Activated CD8-positive, alpha-beta memory T cell treated with anti-CD3 and anti-CD28 coated beads, Interleukin-2, amount 50 U/mL, for 1 hour (primary cell): Measurements from ENCODE around the gene MNT.

ENCODE experiments used
- DNase-seq: peaks from one replicate; pipeline ENCODE4 v3.0.0-alpha.2; 2020; ENCODE audit errors: extremely low read depth

MNT gene

DNA sequence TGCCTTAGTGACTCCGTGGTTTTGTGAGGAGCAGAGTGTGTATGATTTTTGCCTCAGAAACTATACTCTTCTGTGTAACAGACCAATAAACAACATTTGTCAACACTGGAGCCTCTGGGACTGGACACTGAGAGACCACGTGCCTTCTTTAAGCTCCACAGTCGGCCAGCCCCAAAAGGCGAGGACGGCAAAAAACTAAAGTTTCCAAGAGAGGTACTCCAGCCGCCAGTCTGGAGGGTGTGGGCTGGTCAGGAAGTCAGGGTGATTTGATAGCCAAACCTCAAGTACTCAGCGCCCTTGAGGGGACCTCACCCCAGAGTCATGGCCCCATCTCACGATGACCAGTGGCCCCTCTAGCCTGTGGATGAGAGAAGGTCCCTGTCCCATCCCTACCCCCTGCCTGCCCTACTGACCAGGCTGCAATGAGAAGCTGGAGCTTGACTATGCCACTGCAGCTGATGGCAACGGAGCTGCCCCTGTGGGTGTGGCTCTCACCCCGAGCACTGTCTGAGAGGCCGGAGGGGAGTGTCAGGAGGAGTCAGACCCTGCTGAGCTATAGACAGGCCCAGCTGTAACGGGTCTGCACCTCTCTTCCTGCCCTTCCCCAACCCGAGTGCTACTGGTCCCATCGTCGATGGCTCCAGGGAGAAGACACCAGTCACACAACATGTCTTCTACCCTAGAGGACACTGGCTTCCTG lies 19.8 kb downstream of the MNT start:
- DNase-seq: no peak

DNA sequence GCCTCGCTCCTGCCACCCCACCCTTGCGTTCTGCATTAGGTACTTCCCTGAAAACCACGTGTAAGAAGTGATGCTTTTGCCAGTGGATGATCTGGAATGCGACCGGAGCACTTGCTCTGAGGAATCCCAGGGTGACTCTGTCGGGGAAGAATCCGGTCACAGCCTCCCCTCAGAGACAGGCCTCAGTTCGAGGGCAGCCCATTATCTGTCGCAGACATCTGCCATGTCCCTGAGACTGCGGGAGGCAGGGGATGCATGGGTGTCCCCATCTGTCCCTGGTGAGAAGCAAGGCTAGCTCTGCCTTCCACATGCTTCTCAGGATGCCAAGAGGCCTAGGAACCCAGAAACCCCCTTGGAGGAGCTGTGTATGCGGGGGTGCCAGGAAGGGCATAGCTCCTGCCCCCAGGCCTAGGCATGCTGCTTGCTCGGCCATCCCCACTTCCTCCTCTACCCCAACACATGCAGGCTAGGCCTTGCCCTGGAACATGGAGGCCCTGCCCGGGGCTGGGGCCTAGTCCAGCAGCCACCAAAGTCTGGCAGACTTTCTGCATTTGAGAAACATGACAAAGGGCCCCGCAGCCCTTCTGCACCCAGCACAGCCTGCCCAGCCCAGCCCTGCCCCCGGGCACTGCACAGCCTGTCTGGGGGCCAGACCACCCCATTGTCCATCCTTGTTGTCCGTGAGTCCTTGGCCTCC lies 20.5 kb downstream of the MNT start:
- no peak for DNase-seq

DNA sequence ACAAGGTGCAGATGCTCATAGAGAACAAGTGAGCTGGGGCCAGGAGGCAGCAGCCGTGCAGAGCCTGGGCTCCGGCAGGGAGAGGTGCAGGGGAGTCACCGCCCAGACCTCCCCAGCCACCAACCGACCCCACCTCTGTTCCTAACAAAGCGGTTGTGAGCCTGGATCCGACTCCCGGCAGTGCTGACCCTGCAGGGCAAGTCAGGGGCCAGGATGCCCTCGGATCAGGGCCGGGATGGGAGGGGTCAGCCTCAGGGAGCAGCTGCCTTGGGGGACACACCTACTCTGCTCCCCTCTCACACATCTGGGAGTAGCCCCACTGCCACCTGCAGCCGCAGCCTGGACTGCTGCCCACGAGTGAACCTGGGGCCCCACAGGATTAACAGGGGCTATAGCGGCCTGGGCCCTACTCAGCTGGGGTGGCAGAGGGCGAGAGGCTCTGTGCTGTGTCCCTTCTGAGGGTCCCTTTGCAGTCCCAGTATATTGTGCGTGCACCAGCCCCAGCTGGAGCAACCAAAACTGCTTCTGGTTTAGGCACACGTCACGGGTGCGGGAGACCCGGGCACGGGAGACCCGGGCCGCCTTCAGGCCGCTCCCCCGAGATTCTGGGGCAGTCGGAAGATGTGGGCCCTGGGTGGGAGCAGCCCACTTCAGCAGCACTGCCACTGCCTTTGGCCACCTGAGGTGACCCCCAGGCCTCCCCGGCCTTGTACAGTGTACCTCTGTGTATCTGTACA lies 21.2 kb downstream of the MNT start:
- no peak for DNase-seq

DNA sequence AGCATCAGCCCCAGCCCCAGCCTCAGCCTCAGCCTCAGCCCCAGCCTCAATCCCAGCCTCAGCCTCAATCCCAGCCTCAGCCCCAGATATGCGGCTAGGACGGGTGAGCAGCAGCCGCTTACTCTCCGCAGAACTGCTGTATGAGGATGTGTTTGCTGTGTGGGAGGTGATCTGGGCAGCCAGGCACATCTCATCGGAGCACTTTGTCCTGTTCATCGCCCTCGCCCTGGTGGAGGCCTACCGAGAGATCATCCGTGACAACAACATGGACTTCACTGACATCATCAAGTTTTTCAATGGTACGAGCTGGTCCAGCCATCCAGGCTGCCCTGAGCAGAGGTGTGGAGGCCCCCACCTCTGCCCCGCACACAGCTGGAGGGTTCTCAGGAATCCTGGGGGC lies 22.0 kb downstream of the MNT start:
- DNase-seq: no peak

DNA sequence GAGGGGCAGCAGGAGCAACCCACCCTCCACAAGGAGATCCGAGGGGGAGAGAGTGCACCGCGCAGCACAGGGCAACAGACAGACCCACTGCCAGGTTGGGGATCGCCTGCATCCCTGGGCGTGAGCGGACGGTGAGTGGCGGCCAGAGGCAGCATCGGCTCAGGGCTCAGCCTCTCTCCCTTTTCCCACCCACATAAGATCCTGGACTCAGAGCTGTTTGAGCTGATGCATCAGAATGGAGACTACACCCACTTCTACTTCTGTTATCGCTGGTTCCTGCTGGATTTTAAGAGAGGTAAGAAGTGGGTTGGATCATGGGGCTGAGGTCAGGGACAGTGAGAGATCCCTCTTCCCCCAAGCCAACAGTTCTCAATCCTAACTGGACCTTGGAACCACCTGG lies 23.2 kb downstream of the MNT start:
- DNase-seq: no peak

DNA sequence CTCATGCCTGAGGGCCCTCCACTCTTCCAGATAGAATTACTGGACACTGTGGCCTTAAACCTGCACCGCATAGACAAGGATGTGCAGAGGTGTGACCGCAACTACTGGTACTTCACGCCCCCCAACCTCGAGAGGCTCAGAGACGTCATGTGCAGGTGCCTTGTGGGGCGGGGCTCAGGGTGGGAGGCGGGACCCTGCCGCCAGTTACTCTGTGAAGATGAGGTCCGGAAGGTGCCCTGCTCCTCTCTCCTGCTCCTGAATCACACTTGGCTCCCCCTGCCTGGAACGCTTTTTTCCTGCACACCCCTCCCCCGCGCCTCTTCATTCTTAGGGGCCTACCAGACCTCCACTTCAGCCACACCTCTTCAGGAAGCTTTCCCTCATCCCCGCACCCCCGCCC lies 24.8 kb downstream of the MNT start:
- no peak for DNase-seq

DNA sequence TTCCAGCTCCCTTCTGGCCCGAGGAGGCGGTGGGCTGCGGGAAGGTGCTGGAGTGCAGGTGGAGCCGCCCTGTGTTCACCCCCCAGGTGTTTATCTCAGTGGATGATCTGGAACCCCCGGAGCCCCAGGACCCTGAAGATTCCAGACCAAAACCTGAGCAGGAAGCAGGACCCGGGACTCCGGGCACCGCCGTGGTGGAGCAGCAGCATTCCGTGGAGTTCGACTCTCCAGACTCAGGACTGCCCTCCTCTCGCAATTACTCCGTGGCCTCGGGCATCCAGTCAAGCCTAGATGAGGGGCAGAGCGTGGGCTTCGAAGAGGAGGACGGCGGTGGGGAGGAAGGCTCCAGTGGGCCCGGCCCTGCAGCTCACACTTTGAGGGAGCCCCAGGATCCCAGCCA lies 25.5 kb downstream of the MNT start:
- no peak for DNase-seq

DNA sequence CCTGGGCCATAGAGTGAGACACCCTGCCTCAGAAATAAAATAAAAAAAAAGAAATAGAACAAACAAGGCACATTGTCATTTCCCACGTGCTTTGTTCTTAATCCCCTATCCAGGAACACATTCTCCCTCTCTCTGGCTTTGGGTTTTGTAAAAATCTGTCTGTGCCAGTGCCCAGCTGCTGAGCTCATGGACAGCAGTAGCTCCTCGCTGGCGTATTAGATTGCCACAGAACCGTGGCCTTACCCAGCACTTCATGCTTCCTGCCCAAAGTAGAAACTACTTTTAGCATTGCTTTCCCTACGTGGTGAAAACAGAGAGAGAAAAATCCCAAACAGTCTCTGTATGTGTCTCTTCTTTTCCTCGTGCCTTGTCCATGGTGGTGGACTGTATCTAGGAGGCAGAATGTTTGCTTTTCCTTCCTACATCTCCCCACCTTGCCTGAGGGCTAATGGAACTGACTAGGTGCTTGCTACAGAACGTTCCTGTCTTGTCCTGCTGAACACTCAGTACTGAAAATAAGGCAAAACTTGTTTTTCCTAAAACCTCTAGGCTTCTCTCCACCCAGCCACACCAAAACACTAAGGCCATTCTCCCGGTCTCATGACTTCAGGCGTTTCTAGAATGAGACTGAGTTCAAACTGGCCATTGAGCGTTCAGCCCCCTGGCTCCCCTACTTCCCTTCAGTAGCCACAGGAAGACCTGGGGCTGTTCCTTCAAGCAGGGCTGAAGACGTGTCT lies 26.1 kb downstream of the MNT start:
- no peak for DNase-seq

DNA sequence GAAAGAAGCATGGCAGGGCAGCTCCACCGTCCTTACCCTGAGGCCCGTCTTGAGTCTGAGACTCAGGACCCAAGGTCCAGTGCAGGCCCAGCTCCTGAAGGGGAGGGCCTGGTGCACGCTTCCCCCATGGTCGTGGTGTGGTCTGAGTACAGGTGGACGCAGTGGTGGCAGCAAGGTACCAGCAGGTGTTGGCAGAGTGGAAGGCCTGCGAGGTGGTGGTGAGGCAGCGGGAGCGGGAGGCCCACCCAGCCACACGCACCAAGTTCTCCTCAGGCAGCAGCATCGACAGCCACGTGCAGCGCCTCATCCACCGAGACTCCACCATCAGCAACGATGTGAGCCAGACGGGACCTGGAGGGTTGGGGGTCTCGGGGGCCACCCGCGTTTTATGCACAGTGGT lies 27.7 kb downstream of the MNT start:
- no peak for DNase-seq

DNA sequence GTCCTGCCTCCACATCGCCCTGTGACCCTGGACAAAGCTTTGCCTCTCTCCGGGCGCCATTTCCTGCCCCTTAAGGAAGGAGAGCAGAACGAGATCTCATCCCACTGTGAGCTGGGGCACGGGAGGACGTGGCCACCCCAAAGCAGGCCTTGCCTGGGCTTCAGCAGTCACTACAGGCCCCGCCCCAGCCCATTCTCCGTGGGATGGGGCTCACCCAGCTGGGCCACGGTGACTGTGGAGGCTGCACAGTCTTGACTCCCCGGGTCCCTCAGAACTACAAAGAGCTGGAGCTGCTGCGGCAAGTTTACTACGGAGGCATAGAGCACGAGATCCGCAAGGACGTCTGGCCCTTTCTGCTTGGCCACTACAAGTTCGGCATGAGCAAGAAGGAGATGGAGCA lies 28.2 kb downstream of the MNT start:
- DNase-seq: no peak

DNA sequence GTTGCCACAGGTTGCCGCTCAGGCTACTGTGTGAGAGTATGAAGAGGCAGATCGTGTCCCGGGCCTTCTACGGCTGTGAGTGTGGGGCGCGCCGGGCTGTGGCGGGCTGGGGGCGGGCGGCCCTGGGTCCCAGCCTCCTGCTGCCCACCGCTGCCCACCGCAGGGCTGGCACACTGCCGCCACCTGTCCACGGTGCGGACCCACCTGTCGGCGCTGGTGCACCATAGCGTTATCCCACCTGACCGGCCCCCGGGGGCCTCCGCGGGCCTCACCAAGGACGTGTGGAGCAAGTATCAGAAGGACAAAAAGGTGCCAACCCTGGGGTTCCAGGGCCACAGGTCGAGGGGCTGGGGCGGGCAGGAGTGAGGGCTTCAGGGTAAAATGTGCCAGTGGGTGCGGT lies 28.7 kb downstream of the MNT start:
- no peak for DNase-seq

DNA sequence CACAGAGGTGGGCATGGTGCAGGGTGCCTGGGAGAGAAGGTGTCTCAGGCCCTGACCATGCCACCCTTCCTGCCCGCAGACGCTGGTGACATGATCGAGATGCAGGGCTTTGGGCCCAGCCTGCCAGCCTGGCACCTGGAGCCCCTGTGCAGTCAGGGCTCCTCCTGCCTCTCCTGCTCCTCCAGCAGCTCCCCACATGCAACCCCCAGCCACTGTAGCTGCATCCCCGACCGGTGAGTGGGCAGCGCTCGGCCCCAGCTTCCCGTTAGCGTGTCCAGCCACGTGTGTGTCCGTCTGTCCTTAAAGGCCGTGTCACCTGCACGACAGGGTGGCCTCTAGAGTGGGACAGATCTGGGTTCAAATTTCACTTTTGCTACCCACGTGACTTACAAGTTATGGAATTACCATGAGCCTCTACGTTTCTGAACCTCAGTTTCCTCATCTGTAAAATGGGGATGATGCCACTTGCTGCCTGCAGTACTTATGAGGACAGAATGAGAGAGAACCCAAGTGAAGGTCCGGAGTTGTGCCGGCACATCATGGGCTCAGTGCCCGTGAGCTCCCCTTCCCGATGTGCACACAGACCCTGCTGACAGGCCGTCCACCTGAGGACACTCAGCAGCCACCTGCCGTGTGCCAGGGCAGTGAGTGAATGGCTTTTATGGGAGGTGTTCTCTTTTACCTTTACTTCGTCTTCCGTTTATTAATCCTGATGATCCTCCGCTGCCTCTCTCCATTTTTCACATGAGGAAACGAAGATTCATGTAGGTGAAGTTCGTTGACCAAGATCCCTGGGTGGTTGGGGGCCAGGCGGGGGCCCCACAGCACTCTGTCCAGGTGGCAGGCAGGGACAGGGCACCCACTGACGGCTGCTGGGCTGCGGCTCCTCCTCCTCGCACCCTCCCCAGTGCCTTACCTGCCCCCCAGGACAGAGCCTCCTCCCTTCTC lies 29.4 kb downstream of the MNT start:
- DNase-seq: no peak

DNA sequence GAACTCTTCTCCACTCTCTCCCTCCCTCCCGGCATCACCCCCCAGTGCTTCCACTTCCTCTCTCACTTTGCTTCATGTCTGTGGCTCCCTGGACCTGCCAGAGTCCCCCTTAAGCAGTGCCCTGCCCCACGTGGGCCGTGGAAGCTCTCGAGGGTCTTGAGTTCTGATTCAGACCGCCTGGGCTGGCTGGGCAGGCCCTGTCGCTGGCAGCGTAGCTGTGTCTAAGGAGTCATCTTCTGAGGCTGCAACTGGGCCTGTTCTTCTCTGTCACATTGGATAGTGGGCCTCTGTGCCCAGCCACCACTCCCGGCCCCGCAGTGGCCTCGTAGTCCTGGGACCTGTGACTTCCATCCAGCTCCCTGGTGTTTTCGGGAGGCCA lies 30.7 kb downstream of the MNT start:
- DNase-seq: no peak

DNA sequence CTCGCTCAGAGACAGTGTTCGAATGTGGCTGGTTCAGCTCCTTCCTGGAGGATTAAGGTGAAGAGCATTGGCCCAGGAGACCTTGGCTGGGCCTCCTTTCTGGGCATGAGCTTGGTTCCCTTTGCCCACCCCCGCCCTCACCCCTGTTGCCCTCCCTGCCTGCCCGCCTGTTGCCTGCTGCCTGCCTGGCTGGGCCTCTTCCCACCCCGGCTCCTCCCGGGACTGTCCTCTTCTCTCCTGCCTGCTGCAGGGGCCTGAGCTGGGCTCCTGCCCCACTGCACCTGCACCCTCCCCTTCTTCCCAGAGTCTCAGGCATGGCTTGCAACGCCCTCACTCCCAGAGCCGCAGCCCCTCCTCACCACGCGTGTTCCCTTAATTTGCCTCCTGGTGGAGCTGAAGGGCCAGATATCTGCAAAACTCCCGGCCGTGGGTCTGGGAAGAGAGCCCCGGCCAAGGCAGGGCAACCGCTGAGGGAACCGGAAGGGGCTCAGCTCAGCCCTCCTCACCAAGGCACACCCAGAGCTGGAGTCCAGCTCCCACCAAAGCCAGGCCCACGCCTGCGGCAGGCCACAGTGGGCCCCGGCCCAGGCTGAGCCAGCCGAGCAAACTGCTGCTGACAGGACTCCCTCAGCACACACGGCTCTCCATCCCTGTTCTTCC lies 31.2 kb downstream of the MNT start:
- DNase-seq: no peak

DNA sequence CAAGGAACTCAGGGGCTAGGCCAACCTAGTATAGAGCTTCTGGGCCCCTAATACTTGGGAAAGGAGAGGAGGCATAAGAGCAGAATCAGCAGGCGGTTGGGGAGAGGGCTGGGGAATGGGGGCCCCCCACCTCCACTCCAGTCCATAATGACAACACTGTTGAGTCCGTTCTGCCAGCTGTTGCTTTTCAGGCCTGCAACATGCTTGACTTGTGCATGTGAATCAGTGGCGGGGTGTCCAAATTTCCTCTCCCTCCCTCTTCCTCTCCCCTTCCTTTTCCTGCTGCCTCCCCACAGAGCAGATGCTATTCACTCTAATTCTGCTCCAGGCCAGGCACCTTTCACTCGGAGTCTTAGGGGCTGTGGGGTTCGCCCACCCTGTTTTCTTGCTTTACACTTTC lies 31.8 kb downstream of the MNT start:
- no peak for DNase-seq

DNA sequence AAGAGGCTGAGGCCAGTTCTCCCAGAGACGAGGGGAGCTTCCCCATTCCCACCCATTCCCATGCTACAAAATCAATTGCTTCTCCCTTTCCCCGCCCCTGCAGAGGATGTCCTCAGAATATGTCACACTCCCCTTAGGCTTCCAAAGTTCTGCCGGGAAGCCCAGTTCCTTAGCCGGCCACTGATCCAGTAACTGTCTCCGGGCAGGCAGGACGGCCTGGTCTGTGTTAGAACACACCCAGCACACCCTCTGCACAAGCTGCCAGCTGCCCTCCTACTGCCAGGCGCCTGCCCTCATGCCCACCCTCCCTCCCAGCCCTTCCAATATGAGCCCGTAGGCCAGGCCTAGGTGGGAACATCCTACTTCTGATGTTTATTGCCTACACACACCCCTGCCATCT lies 32.5 kb downstream of the MNT start:
- no peak for DNase-seq

DNA sequence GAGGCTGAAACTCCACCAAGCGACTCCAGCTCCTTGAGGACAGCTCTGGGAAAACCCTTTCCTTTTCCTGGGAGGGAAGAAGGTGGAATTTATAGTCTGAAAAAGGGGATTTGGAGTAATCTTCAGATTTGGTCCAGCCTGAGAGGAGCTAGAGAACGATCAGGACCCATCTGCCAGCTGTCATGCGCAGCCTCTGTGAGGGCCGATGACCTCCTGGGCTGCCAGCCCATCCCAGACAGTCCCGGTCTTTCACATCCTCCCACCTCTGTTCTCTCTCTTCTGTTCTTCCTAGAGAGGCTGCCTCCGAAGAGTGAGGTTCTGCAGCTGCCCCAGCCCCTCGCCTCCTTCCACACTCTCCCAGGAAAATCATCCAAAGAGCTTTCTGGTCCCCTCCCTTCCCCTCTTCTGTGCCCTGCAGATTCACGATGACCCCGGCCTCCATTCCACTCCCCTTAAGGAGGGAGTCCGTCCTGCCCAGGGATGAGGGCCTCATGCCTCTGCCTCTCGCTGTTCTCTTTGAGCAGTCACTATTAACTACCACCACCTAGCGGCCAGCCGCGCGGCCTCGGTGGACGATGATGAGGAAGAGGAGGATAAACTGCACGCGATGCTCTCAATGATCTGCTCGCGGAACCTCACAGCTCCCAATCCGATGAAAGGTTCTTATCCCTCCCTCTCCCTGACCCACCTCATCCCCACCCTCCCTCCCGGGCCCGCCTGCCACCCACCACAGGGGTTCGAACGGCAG lies 33.9 kb downstream of the MNT start:
- no peak for DNase-seq

DNA sequence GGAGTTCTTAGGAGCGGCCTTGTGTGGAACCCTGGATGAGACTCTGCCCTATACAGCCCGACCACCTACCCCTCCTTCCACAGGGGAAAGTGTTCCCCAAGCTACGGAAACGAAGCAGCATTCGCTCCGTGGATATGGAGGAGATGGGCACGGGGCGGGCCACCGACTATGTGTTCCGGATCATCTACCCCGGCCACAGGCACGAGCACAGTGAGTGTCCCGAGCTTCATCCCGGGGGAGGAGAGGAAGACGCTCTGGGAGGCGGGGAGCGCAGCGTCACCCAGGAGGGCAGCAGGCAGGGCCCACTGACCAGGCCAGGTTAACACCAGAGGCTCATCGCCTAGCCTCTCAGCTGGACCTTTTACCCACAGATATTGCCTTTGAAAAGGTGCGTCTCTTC lies 35.7 kb downstream of the MNT start:
- no peak for DNase-seq

DNA sequence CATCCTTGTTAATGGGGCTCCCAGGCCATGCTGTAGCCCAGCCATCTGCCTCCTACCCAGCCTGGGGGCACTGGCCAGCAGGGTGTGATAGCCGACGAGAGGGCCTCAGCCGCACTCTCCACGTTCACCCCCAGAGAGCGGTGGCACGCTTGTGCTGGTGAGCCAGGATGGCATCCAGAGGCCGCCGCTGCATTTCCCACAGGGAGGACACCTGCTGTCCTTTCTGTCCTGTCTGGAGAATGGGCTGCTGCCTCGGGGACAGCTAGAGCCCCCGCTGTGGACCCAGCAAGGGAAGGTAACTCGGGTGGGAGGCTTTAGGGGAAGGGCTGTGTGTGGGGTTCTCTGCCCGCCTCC lies 36.1 kb downstream of the MNT start:
- no peak for DNase-seq
